ENCODE results near the gene AQP11. TPM values are rescaled to one million over a fixed set of nuclear protein-coding genes. Genes with fewer than 3 reads are reported as not detected.

AQP11 gene
- total RNA-seq (2021; ENCODE audit: unreplicated experiment) (0.20 TPM), Bru-seq, nascent RNA (percentile 22 among the genes with signal in this experiment), BruChase-seq, experiment 1, labeled RNA remaining after a 6-hour chase (percentile 18 among the genes with signal in this experiment), BruChase-seq, experiment 2, labeled RNA remaining after a 2-hour chase (percentile 18 among the genes with signal in this experiment)
- polyA plus RNA-seq (2012), result 0.40 and 0.53 TPM in 2 replicates
- long read RNA-seq, partial matches to known transcripts, result 0 of 1 reads
- long read RNA-seq, other reads (novel, unspliced or antisense), result 0 of 1 reads

GRCh38 chr11:77589521-77590193 lies at the start of gene AQP11:
Gene AQP11 (plus strand): TSS chr11:77589953. CDS start chr11:77589993, 40 bp downstream.
- no peaks in the 10 kb centered on the region for H3K27me3 ChIP-seq (ENCODE audit: insufficient read depth, low read length)
- DNase-seq (ENCODE audit: low read depth, low spot score) (peak; percentile 26), ATAC-seq (peak; percentile 91)
- ChIA-PET CTCF (no interaction called here), POLR2A (no interaction called here), RAD21 (ENCODE audit: low non-redundant PET in 1 of 2, low total read pairs in 2 of 2, uncharacterized antibody in 2 of 2, unreplicated experiment in 2 of 2) (no interaction called here)
- H3K79me2 ChIP-seq (ENCODE audit: insufficient read depth, low read length), result no peaks in the 10 kb centered on the region
- H3K9me3 ChIP-seq (ENCODE audit: control insufficient read depth in 1 of 2, insufficient read depth in 1 of 2, low read depth in 1 of 2, low read length in 2 of 2), result no peaks in the 10 kb centered on the region
- H3K4me3 ChIP-seq (replicated peaks in 1 of 2; ENCODE audit: low read depth in 1 of 2, low read length in 2 of 2), result peak within 1 kb of the TSS; percentile 38 to 53
- H3K9me2 ChIP-seq (ENCODE audit: insufficient read depth), result no peaks in the 10 kb centered on the region
- peak within 1 kb of the TSS; percentile 53 for H3K9ac ChIP-seq (ENCODE audit: low read length)
- peak within 1 kb of the TSS; percentile 37; the same call in 1 of the 2 replicates for H3K27ac ChIP-seq (ENCODE audit: low read depth, low read length)
- intact Hi-C loops (cut with micrococcal nuclease), result no loop called here
- peak within 1 kb of the TSS; percentile 79 for H3K4me2 ChIP-seq (ENCODE audit: low read length)
- H3K36me3 ChIP-seq (ENCODE audit: control insufficient read depth in 1 of 2, insufficient read depth in 2 of 2, low read length in 2 of 2), result no peaks in the 10 kb centered on the region
- BruUV-seq (replicated peaks), result no TSS peak
- TF ChIP-seq ATF3 (IDR thresholded peaks at IDR 0.05) (no peak), ZBTB33 (IDR thresholded peaks at IDR 0.05; ENCODE audit: extremely low read depth, insufficient replicate concordance, low read length) (no peak), POLR2AphosphoS5 (IDR thresholded peaks at IDR 0.05; ENCODE audit: low read depth, low read length) (peak; percentile 29; the same call in 1 of the 2 replicates), JUND (IDR thresholded peaks at IDR 0.05) (no peak), TCF7L2 (IDR thresholded peaks at IDR 0.05; ENCODE audit: borderline replicate concordance, extremely low read depth, insufficient read depth, insufficient read length) (peak; percentile 27), ZFX (IDR thresholded peaks at IDR 0.05) (peak; percentile 33; the same call in 1 of the 2 replicates), RAD21 (IDR thresholded peaks at IDR 0.05; ENCODE audit: low read depth) (no peak), FOSL1 (IDR thresholded peaks at IDR 0.05; ENCODE audit: low read depth) (no peak), MAX (IDR thresholded peaks at IDR 0.05) (peak; percentile 55; the same call in 1 of the 2 replicates)
- no peak within 1 kb of the TSS for H2AFZ ChIP-seq (ENCODE audit: low read depth, low read length, poor library complexity, severe bottlenecking)
- H3K4me1 ChIP-seq (ENCODE audit: control insufficient read depth in 1 of 2, insufficient read depth in 2 of 2, low read length in 2 of 2), result peaks cover 0 to 13% of the 10 kb centered on the region in 2 experiments; a peak in 2 of 4 replicates
- no peaks in the 10 kb centered on the region for H4K20me1 ChIP-seq (ENCODE audit: insufficient read depth)
